ACC112 (cell line): ENCODE data around the gene EEF2K.

Source experiments
- H2AFZ ChIP-seq: fragments of 200-600 bp; sonication (generic); one replicate; pipeline ENCODE4 v1.6.0; 2017; ENCODE audit warnings: antibody characterized with exemption, low read length; ENCODE audit not compliant: unreplicated experiment
- H3K27ac ChIP-seq: fragments of 200-600 bp; sonication (generic); 2 replicates; pipeline ENCODE4 v1.5.1; 2014; ENCODE audit warnings: low read depth, mild to moderate bottlenecking, antibody characterized with exemption, low read length, moderate library complexity
- H3K27me3 ChIP-seq: fragments of 200-600 bp; sonication (generic); 2 replicates; pipeline ENCODE4 v1.6.1; 2014; ENCODE audit warnings: mild to moderate bottlenecking, antibody characterized with exemption, low read length, moderate library complexity, mixed read lengths; ENCODE audit not compliant: insufficient read depth
- H3K36me3 ChIP-seq: fragments of 200-600 bp; sonication (generic); 2 replicates; pipeline ENCODE4 v1.6.1; 2016; ENCODE audit warnings: mild to moderate bottlenecking, antibody characterized with exemption, low read length, moderate library complexity, mixed read lengths; ENCODE audit not compliant: insufficient read depth
- H3K4me1 ChIP-seq: fragments of 200-600 bp; sonication (generic); one replicate; pipeline ENCODE4 v1.6.1; 2016; ENCODE audit warnings: low read length, mixed read lengths; ENCODE audit not compliant: insufficient read depth, unreplicated experiment, control insufficient read depth
- H3K4me3 ChIP-seq: fragments of 200-600 bp; sonication (generic); 2 replicates; pipeline ENCODE4 v1.5.1; 2014; ENCODE audit warnings: mild to moderate bottlenecking, low read depth, low read length
- H3K79me2 ChIP-seq: fragments of 200-600 bp; sonication (generic); one replicate; pipeline ENCODE4 v1.6.0; 2016; ENCODE audit warnings: low read length; ENCODE audit not compliant: control insufficient read depth, unreplicated experiment, insufficient read depth

Gene EEF2K

DNA sequence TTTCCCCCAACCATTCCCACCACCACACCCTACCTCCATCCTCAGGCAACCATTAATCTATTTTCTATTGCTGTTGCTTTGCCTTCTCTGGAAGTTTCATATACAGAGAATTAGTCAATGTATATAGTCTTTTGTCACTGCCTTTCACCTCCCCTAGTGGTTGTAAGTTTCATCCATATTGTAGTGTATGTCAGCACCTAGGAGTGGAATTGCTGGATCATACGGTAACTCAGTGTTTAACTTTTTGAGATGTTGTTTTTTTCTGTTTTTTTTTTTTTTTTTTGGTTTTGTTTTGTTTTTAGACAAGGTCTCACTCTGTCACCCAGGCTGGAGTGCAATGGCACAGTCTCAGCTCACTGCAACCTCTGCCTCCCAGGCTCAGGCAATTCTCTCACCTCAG is 16.9 kb downstream of the EEF2K start:
- H3K79me2 ChIP-seq, result peaks cover 21% of the 10 kb centered on the region
- no peaks in the 10 kb centered on the region for H3K4me1 ChIP-seq
- no peak overlapping the region for H2AFZ ChIP-seq
- no peak overlapping the region for H3K27ac ChIP-seq
- no peaks in the 10 kb centered on the region for H3K36me3 ChIP-seq
- H3K27me3 ChIP-seq, result no peaks in the 10 kb centered on the region
- no peak overlapping the region for H3K4me3 ChIP-seq

DNA sequence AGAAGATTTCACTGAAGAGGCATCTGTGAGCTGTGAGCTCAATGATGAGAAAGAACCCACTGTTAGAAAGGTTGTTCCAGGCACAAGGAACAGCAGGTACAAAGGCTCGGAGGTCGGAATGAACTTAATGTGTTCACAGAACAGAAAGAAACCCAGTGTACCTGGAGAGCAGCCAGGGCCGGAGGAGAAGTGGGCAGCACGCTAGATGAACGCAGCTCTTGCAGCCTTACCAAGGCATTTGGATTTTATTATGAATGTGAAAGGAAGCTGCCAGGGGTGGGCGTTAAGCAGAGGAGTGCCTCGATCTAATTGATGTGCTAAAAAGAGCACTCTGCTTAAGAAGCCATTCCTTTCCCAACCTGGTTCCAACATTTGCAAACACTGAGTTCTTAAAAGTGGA is 19.0 kb downstream of the EEF2K start:
- H3K27ac ChIP-seq, result no peak overlapping the region
- peaks cover 12% of the 10 kb centered on the region for H3K79me2 ChIP-seq
- no peak overlapping the region for H3K4me3 ChIP-seq
- no peak overlapping the region for H2AFZ ChIP-seq
- H3K36me3 ChIP-seq, result 0 out of 2 replicates have a peak, but pooled peaks cover 5% of the 10 kb centered on the region
- H3K27me3 ChIP-seq, result no peaks in the 10 kb centered on the region
- H3K4me1 ChIP-seq, result no peaks in the 10 kb centered on the region

DNA sequence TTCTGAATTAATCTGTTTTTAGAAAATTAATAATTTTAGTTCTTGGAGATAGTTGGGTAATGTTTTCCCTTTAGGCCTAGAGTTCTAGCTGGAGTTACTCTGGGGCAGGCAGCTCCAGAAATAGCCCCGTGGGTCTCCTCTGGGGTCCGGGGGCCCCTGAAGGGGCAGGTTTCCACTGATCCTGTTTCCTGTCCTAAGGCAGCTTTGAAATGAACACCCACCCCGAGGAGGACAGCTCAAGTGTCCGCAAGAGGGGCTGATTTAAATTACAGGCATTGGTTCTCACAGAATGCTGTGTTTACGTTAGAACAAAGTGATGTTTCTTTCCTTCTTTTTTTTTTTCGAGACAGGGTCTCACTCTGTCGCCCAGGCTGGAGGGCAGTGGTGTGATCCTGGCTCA is 23.8 kb downstream of the EEF2K start:
- peaks cover 8% of the 10 kb centered on the region for H3K79me2 ChIP-seq
- H3K27ac ChIP-seq, result no peak overlapping the region
- H3K36me3 ChIP-seq, result 0 out of 2 replicates have a peak, but pooled peaks cover 5% of the 10 kb centered on the region
- H3K4me3 ChIP-seq, result no peak overlapping the region
- no peaks in the 10 kb centered on the region for H3K4me1 ChIP-seq
- H2AFZ ChIP-seq, result no peak overlapping the region
- H3K27me3 ChIP-seq, result no peaks in the 10 kb centered on the region

DNA sequence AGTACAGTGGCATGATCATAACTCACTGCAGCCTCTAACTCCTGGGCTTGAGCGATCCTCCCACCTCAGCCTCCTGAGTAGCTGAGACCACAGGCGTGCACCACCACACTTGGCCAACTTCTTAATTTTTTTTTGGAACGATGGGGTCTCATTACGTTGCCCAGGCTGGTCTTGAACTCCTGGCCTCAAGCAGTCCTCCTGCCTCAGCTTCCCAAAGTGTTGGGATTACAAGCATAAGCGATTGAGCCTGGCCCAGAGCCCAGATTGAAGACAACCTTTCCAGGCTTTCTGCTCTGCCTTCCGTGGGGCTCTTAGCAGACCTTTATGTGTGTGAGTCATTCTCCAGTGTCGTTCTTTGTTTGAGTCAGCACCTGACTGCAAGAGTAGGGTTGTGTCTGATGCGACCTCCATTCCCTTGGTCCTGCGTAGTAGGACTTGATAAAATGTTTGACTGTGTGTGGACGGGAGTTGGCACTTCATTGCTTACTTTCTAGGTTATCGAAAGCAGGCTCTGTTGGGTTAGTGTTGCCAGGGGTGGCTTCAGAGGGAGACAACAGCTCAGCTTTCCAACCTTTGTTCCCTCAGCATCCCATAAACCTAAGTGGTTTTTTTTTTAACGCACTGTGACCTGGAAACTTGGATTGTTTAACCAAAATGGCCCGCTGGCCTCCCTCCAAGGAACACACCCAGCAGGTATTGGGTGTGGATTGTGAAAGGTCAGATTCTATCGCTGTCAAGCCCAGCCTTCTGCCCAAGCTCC is 26.4 kb downstream of the EEF2K start:
- Histone ChIP-seq H3K36me3 (0 out of 2 replicates have a peak, but pooled peaks cover 5% of the 10 kb centered on the region), H3K4me3 (no peak overlapping the region), H3K79me2 (no peaks in the 10 kb centered on the region), H3K27me3 (no peaks in the 10 kb centered on the region), H3K27ac (no peak overlapping the region), H3K4me1 (no peaks in the 10 kb centered on the region), H2AFZ (no peak overlapping the region)

DNA sequence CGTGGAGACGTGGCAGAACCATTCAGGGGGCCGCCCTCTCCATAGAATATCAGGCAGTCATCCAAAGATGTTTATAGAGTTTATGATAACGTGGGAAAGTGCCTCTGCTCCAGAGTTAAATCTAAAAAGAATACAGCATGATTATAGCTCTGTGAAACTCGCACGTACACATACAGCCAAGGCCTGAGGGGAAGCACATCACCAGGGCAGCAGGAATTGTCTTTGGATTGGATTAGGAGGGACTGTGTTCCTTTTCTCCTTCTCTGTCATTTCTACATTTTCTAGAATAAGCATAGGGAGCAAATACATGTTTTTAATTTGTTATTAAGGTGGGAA is 26.9 kb downstream of the EEF2K start:
- Histone ChIP-seq H3K4me1 (no peaks in the 10 kb centered on the region), H3K36me3 (0 out of 2 replicates have a peak, but pooled peaks cover 5% of the 10 kb centered on the region), H3K4me3 (no peak overlapping the region), H3K27me3 (no peaks in the 10 kb centered on the region), H2AFZ (no peak overlapping the region), H3K27ac (no peak overlapping the region), H3K79me2 (no peaks in the 10 kb centered on the region)

DNA sequence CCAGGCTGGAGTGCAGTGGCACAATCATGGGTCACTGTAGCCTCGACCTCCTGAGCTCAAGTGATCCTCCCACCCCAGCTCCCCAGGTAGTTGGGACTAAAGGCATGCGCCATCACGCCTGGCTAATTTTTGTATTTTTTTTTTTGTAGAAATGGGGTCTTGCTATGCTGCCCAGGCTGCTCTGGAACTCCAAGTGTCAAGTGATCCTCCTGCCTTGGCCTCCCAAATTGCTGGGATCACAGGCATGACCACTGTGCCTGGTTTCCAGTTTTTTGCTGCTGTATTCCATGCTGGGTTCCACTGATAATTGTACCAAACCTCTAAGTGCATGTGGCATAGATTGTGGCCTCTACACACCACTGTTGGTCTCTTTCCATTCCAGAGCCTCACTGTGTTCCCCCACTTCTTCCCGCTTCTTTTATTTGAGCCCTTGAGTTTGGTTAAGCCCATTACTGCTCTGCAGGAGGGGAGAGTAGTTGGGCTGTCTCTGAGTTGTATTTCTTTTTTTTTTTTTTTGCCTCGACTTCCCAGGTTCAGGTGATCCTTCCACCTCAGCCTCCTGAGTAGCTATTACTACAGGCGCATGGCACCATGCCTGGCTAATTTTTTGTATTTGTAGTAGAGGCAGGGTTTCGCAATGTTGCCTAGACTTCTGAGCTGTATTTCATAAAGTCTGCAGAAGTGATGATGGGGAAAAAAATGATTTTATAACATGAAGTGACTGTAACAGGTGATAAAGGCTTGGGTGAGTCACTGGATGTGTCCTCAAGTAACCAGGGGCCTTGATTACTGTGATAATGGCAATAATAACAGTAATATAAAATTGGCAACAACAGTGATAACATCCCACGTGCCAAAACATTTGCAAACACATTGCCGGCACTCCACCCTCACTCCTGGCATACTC is 30.0 kb downstream of the EEF2K start:
- H3K27ac ChIP-seq, result no peak overlapping the region
- H3K4me3 ChIP-seq, result no peak overlapping the region
- no peaks in the 10 kb centered on the region for H3K79me2 ChIP-seq
- H3K4me1 ChIP-seq, result no peaks in the 10 kb centered on the region
- no peak overlapping the region for H2AFZ ChIP-seq
- no peaks in the 10 kb centered on the region for H3K27me3 ChIP-seq
- no peaks in the 10 kb centered on the region; the same call in 1 of the 2 replicates for H3K36me3 ChIP-seq

DNA sequence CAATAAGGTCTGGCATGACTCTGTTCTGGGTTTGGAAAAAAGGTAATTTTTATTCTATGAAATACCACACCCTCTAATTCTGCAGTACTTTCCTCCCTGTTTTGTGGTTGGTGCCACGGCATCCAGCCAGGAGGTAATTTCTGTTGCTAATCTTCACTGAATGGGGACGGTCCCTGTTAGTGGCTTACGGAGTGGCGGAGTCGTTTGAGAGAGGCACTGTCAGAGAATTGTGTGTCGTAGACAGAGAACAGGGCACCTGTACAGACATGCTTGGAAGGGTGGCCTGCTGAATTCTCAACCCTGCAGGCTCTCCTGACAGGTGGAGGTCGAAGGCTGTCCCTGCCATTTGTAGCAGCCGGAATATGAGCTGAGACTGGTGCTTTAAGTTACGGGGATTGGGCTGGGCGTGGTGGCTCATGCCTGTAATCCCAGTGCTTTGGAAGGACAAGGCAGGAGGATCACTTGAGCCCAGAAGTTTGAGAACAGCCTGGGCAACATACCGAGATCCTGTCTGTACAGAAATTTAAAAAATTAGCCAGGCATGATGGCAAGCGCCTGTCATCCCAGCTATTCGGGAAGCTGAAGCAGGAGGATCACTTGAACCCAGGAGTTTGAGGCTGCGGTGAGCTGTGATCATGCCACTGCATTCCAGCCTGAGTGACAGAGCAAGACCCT is 33.2 kb downstream of the EEF2K start:
- no peak overlapping the region for H3K4me3 ChIP-seq
- no peak overlapping the region for H2AFZ ChIP-seq
- H3K4me1 ChIP-seq, result no peaks in the 10 kb centered on the region
- H3K27ac ChIP-seq, result no peak overlapping the region
- H3K36me3 ChIP-seq, result no peaks in the 10 kb centered on the region; the same call in 1 of the 2 replicates
- no peaks in the 10 kb centered on the region for H3K27me3 ChIP-seq
- H3K79me2 ChIP-seq, result no peaks in the 10 kb centered on the region

DNA sequence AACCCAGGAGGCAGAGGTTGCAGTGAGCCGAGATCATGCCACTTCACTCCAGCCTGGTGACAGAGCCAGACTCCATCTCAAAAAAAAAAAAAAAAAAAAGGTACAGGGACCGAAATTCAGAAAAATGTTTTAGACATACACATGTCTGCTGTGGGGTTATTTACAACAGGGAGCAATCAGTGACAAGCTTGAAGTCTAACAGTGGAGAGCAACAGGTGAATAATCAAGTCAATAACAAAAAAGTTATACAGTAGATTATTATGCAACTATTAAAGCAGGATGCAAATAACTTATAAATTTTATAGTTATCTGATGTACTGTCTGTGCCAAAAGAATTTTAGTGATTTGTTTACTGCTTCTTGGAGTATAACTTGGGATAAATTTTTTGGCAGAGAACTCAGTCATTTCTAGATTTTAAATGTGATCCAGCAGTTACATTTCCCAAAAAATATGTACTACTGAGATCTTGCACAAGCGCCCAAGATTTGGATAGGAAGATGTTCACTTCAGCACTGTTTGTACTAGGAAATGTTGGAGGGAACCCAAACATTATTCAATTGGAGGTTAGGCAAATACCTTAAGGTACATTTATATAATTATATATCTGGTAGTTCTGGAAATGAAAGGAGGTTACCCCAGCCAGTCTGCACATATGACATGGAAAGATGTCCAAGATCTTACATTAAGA is 34.1 kb downstream of the EEF2K start:
- H3K27ac ChIP-seq, result no peak overlapping the region
- no peaks in the 10 kb centered on the region for H3K79me2 ChIP-seq
- H3K4me1 ChIP-seq, result no peaks in the 10 kb centered on the region
- no peaks in the 10 kb centered on the region for H3K27me3 ChIP-seq
- H3K4me3 ChIP-seq, result no peak overlapping the region
- H3K36me3 ChIP-seq, result no peaks in the 10 kb centered on the region; the same call in 1 of the 2 replicates
- H2AFZ ChIP-seq, result no peak overlapping the region

DNA sequence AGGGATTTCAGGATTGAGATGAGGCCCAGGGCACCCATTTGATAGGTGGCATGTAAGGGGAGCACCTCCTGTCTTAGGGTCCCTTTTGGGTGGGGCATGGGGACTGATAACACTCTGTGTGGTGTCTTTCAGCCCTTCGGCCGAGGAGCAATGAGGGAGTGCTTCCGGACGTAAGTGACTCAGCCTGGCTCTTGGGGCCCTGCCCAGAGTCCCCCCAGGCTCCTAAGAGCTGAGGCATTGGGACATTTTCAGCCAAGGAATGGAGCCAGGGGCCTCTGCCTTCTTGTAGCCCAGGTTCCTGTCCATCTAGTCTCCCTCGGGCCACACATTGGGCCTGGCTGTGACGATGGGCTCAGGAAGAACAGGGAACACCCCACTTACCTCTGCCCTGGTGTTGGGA is 44.4 kb downstream of the EEF2K start:
- Histone ChIP-seq H3K27me3 (no peaks in the 10 kb centered on the region), H3K36me3 (peaks cover 20% of the 10 kb centered on the region), H3K79me2 (no peaks in the 10 kb centered on the region), H3K27ac (no peak overlapping the region), H3K4me3 (no peak overlapping the region), H3K4me1 (no peaks in the 10 kb centered on the region), H2AFZ (no peak overlapping the region)

DNA sequence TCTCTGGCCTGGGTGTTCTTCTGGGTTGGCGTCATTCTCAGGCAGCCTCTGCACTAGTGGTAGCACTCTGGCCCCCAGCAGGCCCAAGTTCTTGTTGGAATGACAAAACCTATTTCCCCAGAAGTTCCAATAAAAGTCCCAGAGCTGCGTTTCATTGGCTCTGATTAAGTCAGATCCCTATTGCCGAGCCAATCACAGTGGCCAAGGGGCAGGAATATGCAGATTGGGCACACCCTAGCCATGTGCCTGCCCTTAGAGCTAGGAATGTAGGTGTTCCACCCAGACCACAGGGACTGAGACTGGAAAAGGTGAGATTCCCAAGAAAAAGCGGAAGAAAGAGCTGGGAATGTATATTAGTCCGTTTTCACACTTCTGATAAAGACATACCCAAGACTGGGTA is 46.2 kb downstream of the EEF2K start:
- peaks cover 31% of the 10 kb centered on the region for H3K36me3 ChIP-seq

More for the DNA sequence above, 46.2 kb downstream of the EEF2K start:
- Histone ChIP-seq H3K27me3 (no peaks in the 10 kb centered on the region), H3K4me1 (no peaks in the 10 kb centered on the region), H2AFZ (no peak overlapping the region), H3K27ac (no peak overlapping the region), H3K4me3 (no peak overlapping the region), H3K79me2 (no peaks in the 10 kb centered on the region)
